Upper lobe of left lung (tissue), 4 donors: ENCODE measurements around the gene PXN.

ENCODE experiments used
- CTCF ChIP-seq, 6 experiments: fragments of 450-650 bp in 4 of 6; fragments of 200-600 bp in 2 of 6; sonication (generic) in 2 of 6; IDR thresholded peaks; one replicate each; pipeline ENCODE4 v1.5.1; 2016 to 2019; ENCODE audit warnings: antibody characterized with exemption in 6 of 6
- EP300 ChIP-seq, 4 donors: sonication (generic); formaldehyde crosslinking; IDR thresholded peaks; one replicate each; pipeline ENCODE4 v1.5.1; 2017; ENCODE audit warnings: antibody characterized with exemption in 4 of 4, control low read depth in 2 of 4
- POLR2AphosphoS5 ChIP-seq, 2 donors: sonication (generic); formaldehyde crosslinking; IDR thresholded peaks; one replicate each; pipeline ENCODE4 v1.5.1; 2017; ENCODE audit warnings: antibody characterized with exemption in 2 of 2

GRCh38 chr12:120264086-120264903 lies 1.2 kb downstream of the PXN start:
- TF ChIP-seq POLR2AphosphoS5 (IDR thresholded peaks at IDR 0.05) (no peak), CTCF (IDR thresholded peaks at IDR 0.05) (no peak), EP300 (IDR thresholded peaks at IDR 0.05) (no peak)
